GM18505 (cell line): ENCODE results near the gene PARD3B.

Source experiments
- ATAC-seq: cut with Tn5 transposase; IDR thresholded peaks from one replicate; pipeline ENCODE4 v1.9.1; 2021; ENCODE audit not compliant: unreplicated experiment
- POLR2A ChIP-seq: IDR thresholded peaks from 4 replicates; pipeline ENCODE4 v1.6.1; 2011; ENCODE audit warnings: borderline replicate concordance; ENCODE audit not compliant: insufficient read depth, insufficient read length; ENCODE audit errors: extremely low read depth

PARD3B gene

DNA sequence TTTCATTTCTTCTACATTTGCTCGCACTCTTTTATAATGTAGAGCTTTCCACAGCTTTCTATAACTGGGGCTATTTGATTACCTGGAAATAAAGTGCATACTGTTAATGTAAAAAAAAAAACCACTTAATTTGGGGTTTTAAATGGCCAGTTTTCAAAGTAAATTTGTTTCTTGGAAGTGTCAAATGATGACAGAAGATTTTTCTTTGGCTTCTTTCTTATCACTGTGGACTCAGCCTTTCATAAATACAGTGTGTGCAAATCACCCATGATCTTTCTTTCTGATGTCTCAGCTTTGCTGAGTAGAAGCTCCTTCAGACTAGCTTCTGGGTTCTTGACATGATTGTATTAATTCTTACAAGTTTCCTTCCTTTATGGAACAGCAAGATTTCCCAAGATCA is 525.6 kb downstream of the PARD3B start:
- TF ChIP-seq POLR2A, result no peak
- ATAC-seq, result no peak

DNA sequence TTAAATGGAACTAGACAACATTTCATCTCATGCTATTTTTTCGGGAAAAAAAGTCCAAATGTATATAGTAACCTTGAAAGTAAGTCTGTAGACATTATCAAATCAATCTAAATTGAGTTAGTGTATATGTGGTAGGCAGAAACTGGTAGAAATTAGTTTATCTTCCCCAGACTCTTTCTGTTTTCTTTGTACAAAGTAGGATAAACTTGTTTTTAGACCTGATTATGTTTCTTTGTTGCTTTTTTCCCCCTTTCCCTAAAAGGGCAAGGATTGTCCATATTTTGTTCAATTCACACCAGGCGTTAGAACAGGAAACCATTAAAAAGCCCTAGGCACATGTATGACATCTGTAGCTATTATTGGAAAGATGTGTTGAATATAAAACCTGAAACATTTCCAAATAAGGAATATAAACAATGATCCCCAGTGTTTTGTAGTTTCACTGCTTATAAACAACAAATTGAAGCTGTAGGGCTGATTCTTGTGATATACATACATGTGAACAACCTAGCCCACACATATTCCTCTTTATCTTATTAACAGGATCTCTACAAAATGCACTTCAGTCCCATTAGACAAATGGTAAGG is 528.3 kb downstream of the PARD3B start:
- no peak for ATAC-seq
- TF ChIP-seq POLR2A, result no peak

DNA sequence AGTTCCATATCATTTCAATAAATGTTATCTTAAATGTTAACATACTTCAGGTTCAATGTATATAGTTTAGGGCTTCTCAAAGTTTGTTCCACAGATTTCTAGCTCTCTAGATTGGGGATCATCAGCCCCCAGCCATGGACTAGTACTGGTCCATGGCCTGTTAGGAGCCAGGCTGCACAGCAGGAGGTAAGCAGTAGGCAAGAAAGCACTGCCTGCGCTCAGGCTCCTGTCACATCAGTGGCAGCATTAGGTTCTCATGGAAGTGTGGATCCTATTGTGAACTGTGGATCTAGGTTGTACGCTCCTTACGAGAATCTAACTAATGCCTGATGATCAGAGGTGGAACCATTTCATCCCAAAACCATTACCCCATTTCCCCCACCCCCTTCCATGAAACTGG is 531.1 kb downstream of the PARD3B start:
- no peak for TF ChIP-seq POLR2A
- ATAC-seq, result no peak

DNA sequence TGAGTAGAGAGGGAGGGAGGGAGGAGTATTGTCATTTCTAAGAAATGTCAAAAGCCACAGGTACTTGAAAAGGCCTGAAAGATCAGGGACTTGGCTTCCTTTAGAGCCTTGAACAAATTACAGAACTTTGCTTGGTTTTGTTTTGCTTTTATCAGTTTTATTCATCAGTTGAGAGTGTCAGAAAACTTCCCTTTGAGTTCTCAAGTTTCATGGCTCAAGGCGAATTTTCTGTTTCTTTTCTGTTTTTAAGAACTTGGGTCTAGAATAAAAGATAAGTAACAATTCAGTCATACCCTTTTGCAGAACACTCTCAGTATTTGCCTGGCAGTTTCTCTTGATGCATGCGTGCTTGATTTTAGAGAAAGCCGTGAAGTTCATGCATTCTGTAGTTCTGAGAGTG is 531.9 kb downstream of the PARD3B start:
- TF ChIP-seq POLR2A, result no peak
- ATAC-seq, result no peak

DNA sequence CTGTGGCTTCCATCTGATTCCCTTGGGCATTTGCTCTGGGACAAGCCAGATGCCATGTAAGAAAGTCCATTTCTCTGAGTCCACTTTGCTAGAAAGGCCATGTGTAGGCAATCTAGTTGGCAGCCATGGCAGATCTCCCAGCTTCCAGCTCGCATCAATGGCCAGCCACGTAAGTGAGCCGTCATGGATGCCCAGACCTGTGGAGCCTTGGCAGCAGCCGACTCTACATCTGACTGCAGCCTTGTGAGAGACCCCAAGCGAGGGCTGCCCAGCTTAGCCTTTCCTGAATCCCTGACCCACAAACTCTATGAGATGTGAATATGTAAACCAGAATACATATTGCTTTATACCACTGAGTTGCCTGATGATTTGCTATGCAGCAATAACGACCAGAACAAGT is 533.5 kb downstream of the PARD3B start:
- TF ChIP-seq POLR2A, result no peak
- no peak for ATAC-seq

DNA sequence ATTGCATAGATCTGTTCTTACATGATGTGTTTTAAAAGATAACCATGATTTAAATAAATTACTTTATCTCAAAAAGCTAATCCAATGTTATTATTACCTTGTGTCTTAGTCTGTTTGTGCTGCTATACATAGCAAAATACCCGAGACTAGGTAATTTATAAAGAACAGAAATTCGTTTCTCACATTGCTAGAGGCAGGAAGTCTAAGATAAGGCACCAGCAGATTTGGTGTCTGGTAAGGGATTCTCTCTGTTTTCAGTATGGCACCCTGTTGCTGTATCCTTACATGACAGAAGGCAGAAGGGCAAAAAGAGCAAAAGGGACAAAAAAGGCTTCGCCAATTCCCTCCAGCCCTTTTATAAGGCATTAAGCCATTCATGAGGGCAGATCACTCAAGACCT is 533.9 kb downstream of the PARD3B start:
- ATAC-seq, result no peak
- no peak for TF ChIP-seq POLR2A

DNA sequence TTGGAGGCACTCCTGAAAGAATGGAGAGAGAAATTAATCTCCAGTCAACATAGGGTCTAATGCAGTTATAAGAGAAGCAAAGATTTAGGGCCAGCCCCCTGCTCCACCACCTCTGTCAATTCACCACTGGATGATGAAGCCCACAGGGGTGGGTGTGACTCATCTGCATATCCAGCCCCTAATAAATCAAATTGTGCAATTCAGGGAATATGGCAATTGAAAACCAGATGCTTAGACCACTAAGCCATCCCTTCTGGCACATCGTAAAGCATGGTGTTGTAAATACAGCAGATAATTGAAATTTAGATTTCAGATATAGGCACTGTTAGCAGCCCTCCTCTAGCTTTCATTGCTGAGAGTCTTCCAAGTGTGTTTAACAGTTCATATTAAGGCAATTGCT is 541.4 kb downstream of the PARD3B start:
- ATAC-seq, result no peak
- no peak for TF ChIP-seq POLR2A

DNA sequence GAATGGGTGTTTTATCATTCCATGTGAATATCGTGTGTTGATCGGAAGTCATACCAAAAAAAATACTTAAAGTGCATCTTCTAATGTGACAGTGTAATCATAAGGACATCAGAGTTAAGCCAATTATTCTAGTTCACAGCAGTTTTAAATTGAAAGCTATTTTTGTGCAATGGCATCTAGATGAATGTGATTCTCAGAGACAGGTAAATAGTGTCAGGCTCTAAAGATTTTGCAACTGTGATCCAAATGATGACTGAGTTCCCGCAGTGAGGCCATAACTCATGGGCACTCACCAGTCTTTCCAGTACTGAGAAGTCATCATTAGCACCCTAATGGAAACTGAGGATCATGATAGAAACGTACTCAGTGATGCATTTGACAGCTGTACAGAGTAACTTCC is 542.6 kb downstream of the PARD3B start:
- no peak for ATAC-seq
- no peak for TF ChIP-seq POLR2A

DNA sequence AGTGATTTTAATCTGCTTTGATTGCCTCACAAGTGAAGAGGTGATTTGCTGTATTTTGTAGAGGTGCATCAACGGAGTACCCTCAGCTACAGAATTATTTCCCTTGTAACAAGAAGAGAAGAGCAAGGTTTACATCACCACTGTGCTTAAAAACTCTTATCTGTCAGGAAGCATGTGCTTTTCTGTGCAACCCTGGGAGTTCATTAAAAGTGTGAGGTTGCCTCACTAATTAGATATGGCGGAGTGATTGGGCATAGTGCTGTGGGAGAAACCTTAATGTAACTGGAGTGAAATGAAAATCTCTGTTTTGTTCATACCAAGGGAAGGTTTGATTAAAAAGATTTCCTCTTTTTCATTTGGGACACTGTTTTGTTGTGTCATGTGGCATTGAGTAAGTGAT is 544.7 kb downstream of the PARD3B start:
- TF ChIP-seq POLR2A, result no peak
- no peak for ATAC-seq

DNA sequence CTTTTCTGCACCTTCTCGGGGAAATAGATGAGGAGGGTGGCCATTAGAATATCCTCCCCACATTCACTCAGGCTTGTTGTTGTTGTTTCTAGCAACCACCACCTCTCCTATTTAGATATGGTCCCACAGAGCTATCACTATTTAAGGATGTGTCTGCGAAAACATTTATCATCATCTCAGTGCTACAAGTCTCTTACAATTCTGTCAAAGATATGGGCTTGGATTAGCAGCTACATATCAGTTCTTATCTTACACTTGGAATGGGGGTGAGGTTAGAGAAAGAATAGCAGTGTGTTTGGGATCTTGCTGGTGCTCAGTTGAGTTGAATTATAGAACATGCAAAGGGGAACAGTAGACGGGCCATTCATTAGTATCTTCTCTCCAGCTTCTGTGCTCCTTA is 546.1 kb downstream of the PARD3B start:
- no peak for ATAC-seq
- no peak for TF ChIP-seq POLR2A

DNA sequence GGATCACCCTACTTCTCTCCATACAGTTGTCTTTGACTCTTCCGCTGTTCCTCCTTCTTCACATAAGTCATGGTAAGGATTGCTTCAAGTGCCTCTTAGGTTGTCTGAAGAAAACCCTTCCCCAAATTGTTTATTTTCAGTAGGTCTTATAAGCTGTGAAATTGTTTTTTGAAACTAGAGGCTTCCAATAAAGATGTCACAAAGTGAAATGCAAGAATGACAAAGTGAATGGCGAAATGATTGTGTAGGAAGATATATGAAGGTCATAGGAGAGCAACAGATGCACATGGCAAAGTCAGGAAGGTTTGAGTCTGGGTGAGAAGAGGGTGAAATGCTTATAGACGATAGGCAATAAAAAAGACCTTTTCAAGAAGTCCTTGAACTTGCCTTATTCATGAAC is 548.8 kb downstream of the PARD3B start:
- no peak for ATAC-seq
- no peak for TF ChIP-seq POLR2A

DNA sequence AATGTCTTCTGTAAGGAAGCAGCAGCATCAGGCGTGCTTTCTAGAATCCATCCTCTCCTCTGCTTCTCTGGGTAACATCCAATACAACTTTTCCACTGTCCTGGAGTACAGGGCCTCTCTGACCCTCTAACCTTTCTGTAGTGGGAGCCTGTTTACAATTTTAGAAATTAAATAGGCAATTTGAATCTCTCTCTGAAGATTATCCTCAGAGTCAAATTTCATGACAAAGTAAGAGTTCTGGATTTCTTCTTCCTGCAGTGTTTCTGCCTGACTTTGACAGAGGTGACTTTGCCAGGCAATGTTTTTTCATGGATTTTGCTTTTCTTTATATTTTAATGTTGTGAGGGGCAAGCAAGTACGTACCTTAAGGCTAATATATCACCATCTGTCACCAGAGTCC is 558.4 kb downstream of the PARD3B start:
- TF ChIP-seq POLR2A, result no peak
- no peak for ATAC-seq

DNA sequence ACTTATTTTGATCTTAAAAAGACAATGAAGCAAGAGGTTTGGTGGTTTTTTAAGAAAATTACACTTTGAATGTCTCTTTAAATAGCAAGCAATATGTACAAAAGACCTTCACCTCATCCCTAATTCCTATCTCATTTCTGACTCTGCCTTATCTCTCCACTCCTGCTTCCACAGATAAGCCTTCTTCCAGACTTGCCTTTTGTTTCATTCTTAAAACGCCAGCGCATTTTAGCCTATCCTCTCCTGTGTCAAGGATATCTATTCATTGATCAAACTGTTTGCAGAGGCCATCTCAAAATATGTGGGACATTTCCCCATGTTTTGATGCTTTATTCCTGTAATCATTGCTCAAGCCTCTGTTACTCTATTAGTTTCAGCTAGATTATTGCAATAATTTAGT is 562.5 kb downstream of the PARD3B start:
- TF ChIP-seq POLR2A, result no peak
- no peak for ATAC-seq

DNA sequence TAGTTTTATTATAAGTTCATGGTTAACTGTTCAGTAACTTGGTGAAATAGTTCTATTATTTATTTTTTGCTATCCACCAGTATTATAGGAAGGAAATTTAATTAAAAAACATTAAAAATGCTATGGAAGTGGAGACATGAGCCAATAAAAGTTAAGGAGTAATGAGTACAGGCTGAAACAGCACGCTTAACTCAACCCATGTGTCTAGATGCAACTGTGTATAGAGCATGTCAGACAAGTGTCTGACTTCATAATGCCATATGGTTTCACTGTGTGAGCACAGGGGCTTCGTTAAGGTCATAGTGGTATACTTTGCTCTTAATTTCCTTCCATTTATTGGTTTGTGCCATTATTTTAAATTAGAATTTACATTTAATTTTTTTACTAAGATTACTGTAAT is 570.2 kb downstream of the PARD3B start:
- ATAC-seq, result no peak
- TF ChIP-seq POLR2A, result no peak

DNA sequence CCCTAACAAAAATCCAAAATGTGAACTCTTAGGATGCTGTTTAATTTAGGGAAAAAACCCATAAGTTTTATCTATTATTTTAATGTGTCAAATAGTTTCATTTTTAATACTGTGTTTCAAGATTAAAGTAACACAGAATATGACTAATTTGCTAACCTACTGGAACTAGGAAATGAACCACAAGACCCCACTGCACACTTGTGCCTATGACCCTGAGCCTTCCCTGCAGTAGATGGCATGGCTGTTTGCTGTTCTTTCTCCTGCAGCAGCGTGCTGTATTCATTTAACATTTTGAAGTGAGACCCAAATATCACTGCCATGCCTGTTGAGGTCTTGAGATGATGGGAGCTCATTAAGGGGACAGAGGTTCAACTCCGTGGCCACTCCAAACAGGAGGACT is 571.9 kb downstream of the PARD3B start:
- ATAC-seq, result no peak

More for the DNA sequence above, 571.9 kb downstream of the PARD3B start:
- no peak for TF ChIP-seq POLR2A
